GM12874 (cell line): Measurements from ENCODE around the gene FAM13A.

ENCODE experiments used
- TF ChIP-seq, protein P1 (sequence below): IDR thresholded peaks from 2 replicates; pipeline ENCODE4 v1.5.1; 2011; ENCODE audit warnings: low read depth, mild to moderate bottlenecking, control low read depth, low read length, moderate library complexity; ENCODE audit not compliant: insufficient read depth

FAM13A gene

DNA sequence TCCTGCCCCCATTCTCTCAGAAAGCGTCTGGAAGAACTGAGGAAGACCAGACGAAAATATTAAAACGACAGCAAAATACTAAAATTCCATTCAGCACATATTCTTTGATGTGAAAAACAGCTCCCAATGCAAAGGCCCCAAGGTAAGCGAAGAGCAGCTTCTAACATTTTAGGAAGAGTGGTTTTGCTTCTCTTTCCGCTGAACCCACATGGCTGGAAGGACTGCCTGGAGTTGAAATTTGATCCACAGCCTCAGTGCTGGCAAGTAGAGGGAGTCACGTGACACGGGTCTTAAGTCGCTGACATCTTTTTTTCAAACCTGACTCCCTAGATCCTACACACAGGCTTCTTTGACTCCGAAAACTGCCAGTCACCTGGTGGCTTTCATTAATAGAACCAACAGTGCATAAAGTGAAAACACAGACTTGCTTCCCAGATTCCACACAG lies at the start of gene FAM13A:
TSS of gene FAM13A (minus strand) at position 233 of the 446 bp plus-strand sequence. CDS start at position 12, 221 bp downstream.
- TF ChIP-seq, protein P1, sequence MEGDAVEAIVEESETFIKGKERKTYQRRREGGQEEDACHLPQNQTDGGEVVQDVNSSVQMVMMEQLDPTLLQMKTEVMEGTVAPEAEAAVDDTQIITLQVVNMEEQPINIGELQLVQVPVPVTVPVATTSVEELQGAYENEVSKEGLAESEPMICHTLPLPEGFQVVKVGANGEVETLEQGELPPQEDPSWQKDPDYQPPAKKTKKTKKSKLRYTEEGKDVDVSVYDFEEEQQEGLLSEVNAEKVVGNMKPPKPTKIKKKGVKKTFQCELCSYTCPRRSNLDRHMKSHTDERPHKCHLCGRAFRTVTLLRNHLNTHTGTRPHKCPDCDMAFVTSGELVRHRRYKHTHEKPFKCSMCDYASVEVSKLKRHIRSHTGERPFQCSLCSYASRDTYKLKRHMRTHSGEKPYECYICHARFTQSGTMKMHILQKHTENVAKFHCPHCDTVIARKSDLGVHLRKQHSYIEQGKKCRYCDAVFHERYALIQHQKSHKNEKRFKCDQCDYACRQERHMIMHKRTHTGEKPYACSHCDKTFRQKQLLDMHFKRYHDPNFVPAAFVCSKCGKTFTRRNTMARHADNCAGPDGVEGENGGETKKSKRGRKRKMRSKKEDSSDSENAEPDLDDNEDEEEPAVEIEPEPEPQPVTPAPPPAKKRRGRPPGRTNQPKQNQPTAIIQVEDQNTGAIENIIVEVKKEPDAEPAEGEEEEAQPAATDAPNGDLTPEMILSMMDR: no peak

DNA sequence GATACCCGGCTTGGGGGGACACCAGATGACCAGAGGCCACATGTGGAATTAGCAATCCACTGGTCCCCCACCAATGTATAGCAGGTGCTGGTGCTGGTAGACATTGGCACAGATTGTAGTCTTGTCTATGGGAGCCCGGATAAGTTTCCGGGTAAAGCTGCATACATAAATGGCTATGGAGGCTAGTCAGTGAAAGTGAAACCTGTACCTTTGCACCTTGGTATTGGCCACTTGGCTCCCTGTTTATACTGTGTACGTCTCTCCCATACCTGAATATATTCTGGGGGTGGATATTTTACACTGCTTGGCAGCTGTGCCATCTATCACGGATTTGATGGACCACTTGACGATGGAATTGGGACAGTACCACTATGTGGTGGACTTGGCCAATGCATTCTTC lies 48.7 kb upstream of the FAM13A start:
- TF ChIP-seq, protein P1: no peak

DNA sequence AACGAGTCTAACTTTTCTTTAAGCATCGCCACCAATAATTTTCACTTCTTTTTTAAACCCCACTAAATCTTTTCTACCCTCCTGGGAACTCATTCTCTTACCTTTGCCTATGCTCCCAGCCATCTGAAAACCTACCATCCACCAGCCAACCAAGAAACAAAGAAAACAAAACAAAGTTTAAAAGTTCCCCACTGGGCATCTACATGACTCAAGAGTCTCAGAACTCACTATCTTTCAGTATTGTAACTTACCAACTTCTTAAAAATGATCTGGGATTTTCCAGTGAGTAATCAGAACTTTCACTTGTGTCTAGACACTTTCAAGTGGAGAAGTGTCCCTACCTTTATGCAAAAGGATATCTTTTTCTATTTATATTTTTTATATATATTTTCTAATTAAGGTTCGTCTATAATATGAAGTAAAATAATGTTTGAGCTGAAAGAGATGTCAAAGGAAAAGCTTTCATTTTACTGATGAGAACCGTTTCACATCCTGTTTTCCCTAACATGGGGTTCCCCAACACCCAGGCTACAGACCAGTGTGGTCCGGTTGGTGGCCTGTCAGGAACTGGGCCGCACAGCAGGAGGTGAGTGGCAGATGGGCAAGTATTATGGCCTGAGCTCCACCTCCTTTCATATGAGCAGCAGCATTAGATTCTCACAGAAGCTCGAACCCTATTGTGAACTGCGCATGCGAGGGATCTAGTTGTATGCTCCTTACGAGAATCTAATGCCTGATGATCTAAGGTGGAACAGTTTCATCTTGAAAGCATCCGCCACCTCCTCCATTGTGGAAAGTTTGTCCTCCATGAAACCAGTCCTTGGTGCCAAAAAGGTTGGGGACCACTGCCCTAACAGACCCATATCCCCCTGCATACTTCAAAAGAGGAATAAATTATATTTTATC lies 44.5 kb upstream of the FAM13A start:
- TF ChIP-seq, protein P1: no peak

DNA sequence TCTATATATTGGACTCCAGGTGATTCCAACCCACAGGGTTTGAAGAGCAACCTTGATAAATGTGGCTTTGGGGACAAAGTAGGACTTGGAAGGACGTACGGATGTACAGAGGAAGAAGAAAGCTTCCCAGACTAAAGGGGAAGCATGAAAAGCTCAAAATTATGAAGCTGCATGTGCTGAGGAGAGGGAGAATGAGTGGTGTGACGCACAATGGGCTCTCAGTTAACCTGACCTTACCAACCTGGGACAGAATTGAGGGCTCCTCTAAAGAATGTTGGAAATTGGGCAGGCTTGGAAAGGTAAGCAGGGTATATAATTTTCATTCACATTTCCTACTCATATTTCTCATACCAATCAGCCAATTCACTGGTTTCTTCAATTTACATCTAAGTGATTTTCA lies 43.9 kb upstream of the FAM13A start:
- TF ChIP-seq, protein P1: no peak

DNA sequence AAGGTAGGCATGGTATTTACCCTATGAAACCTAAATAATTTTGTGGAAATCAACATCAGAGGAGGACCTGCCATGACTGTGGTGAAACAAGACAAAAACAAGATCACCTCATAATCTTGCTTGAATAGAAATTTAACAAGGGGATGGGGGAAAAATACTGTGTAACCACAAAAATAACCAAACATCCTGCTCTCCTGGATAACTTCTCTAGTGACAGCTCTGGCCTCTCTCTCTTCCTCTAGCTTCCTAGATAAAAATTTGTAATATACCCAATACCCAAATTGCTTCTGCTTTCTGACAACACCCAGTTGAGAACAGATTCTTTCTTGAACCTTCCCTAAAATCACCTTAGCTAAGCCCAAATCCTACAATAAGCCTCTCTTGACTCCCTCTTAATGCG lies 42.5 kb upstream of the FAM13A start:
- TF ChIP-seq, protein P1: no peak

DNA sequence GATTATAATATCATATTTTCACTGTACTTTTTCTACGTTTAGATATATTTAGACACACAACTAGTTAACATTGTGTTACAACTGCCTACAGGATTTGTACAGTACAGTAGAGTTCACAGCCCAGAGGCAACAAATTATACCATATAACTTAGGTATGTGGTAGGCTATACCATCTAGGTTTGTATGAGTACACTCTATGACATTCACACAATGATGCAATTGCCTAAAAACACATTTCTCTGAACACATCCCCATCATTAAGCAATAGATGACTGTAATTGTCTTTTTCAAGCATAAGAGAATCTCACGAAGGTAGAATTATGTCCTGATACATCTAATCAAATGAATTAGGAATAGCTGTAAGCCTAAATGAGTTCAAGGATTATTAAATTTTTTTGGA lies 42.0 kb upstream of the FAM13A start:
- TF ChIP-seq, protein P1: no peak

DNA sequence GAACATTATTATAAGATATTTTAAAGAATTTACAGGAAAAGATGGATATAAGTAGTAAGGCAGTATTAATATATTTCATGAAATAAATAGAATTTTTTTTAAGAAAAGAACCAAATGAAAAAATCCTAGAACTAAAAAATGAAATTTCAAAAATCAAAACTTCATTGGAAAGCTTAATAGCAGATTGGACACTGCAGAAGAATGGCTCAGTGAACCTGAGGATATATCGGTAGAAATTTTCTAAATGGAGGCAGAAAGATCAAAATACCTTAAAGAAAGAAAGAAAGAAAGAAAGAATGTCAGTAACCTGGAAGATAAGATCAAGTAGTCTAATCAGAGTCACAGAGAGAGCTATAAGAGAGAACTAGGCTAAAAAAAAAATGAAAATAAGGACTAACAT lies 21.3 kb upstream of the FAM13A start:
- TF ChIP-seq, protein P1: no peak
